PFSK-1 (cell line): Measurements from ENCODE around the gene PGD.

ENCODE experiments used
- POLR2AphosphoS5 ChIP-seq: IDR thresholded peaks from 2 replicates; pipeline ENCODE4 v1.6.1; 2012; ENCODE audit warnings: low read depth, mild to moderate bottlenecking, control low read depth, low read length, moderate library complexity
- REST ChIP-seq, 2 experiments: IDR thresholded peaks; 2 replicates each; pipeline versions ENCODE4 v1.6.1 to v1.8.0; 2011 to 2012; ENCODE audit warnings: low read depth in 2 of 2, low read length in 2 of 2, control low read depth in 1 of 2, inconsistent platforms in 1 of 2, mild to moderate bottlenecking in 1 of 2, moderate library complexity in 1 of 2; ENCODE audit not compliant: insufficient read depth in 1 of 2
- TAF1 ChIP-seq: IDR thresholded peaks from 2 replicates; pipeline ENCODE4 v1.6.1; 2012; ENCODE audit warnings: low read length, control low read depth, borderline replicate concordance; ENCODE audit not compliant: insufficient read depth

- TF ChIP-seq REST (IDR thresholded peaks at IDR 0.05; ENCODE audit: insufficient read depth in 1 of 2, low read depth in 2 of 2, low read length in 2 of 2): no peak
- no peak for TF ChIP-seq TAF1
- TF ChIP-seq POLR2AphosphoS5: no peak
These were observed 19.2 kb upstream of the PGD start for GRCh38 chr1:10379676-10380075.
